Measurements from ENCODE around the gene CAMTA1. TPM values are rescaled to one million over a fixed set of nuclear protein-coding genes. Genes with fewer than 3 reads are reported as not detected.

CAMTA1 gene
- polyA plus RNA-seq, 1 donor (not counting 4 experiments of a cell fraction or from before 2014, with no cell fraction given), result 51.4 TPM

- Histone ChIP-seq H3K27me3 (ENCODE audit: control insufficient read depth, extremely low read depth, insufficient read depth, low read length) (peaks cover 19% of the 10 kb centered on the region), H3K4me2 (ENCODE audit: control insufficient read depth, extremely low read depth, insufficient read depth, low read depth, low read length) (no peak overlapping the region), H3K4me3 (ENCODE audit: control insufficient read depth in 2 of 3, extremely low read depth in 1 of 3, insufficient read depth in 2 of 3, low read depth in 1 of 3, low read length in 3 of 3) (no peak overlapping the region), H3K36me3 (ENCODE audit: control insufficient read depth in 2 of 2, extremely low read depth in 1 of 2, insufficient read depth in 2 of 2, low read length in 2 of 2) (no peaks in the 10 kb centered on the region), H3K9ac (ENCODE audit: control insufficient read depth, extremely low read depth, insufficient read depth, low read length) (no peak overlapping the region), H2AFZ (ENCODE audit: control insufficient read depth, low read length) (no peak overlapping the region), H3K27ac (ENCODE audit: control insufficient read depth, insufficient read depth, low read length) (no peak overlapping the region), H4K20me1 (ENCODE audit: control insufficient read depth, extremely low read depth, insufficient read depth, low read length) (no peaks in the 10 kb centered on the region), H3K4me1 (ENCODE audit: control insufficient read depth, extremely low read depth, insufficient read depth, low read length) (peaks cover under 1% of the 10 kb centered on the region), H3K79me2 (ENCODE audit: control insufficient read depth, insufficient read depth, low read length) (no peaks in the 10 kb centered on the region), H3K9me3 (ENCODE audit: control insufficient read depth, low read depth, low read length) (no peaks in the 10 kb centered on the region), H3K9me1 (ENCODE audit: control insufficient read depth, extremely low read depth, insufficient read depth, low read length) (no peaks in the 10 kb centered on the region)
- FAIRE-seq (no peak), DNase-seq (ENCODE audit: low read depth, low spot score) (no peak)
- no peak for TF ChIP-seq EZH2 (IDR thresholded peaks at IDR 0.05; ENCODE audit: low read length)
- TF ChIP-seq CTCF (optimal IDR thresholded peaks at IDR 0.05 in 1 of 3, IDR thresholded peaks at IDR 0.05 in 1 of 3, conservative IDR thresholded peaks at IDR 0.05 in 1 of 3; ENCODE audit: extremely low read depth in 1 of 3, insufficient read depth in 2 of 3, low read length in 3 of 3), result no peak
- dilution Hi-C loops (cut with MboI; ENCODE audit: extremely low pct_ligation_motif_present, low sequenced_read_pairs), result no loop called here
These were observed 865.5 kb downstream of the CAMTA1 start for GRCh38 chr1:7650801-7651200.

GRCh38 chr1:7651203-7651602, 865.9 kb downstream of the CAMTA1 start:
- H3K79me2 ChIP-seq (ENCODE audit: control insufficient read depth, insufficient read depth, low read length), result no peaks in the 10 kb centered on the region
- H3K36me3 ChIP-seq (ENCODE audit: control insufficient read depth in 2 of 2, extremely low read depth in 1 of 2, insufficient read depth in 2 of 2, low read length in 2 of 2), result no peaks in the 10 kb centered on the region
- no peak overlapping the region for H3K4me3 ChIP-seq (ENCODE audit: control insufficient read depth in 2 of 3, extremely low read depth in 1 of 3, insufficient read depth in 2 of 3, low read depth in 1 of 3, low read length in 3 of 3)
- no peaks in the 10 kb centered on the region for H4K20me1 ChIP-seq (ENCODE audit: control insufficient read depth, extremely low read depth, insufficient read depth, low read length)
- H3K9me3 ChIP-seq (ENCODE audit: control insufficient read depth, low read depth, low read length), result no peaks in the 10 kb centered on the region
- no peak for FAIRE-seq
- no peak overlapping the region for H3K9ac ChIP-seq (ENCODE audit: control insufficient read depth, extremely low read depth, insufficient read depth, low read length)
- peaks cover 19% of the 10 kb centered on the region for H3K27me3 ChIP-seq (ENCODE audit: control insufficient read depth, extremely low read depth, insufficient read depth, low read length)
- TF ChIP-seq CTCF (optimal IDR thresholded peaks at IDR 0.05 in 1 of 3, IDR thresholded peaks at IDR 0.05 in 1 of 3, conservative IDR thresholded peaks at IDR 0.05 in 1 of 3; ENCODE audit: extremely low read depth in 1 of 3, insufficient read depth in 2 of 3, low read length in 3 of 3) (no peak), EZH2 (IDR thresholded peaks at IDR 0.05; ENCODE audit: low read length) (no peak)
- dilution Hi-C loops (cut with MboI; ENCODE audit: extremely low pct_ligation_motif_present, low sequenced_read_pairs), result no loop called here
- H3K27ac ChIP-seq (ENCODE audit: control insufficient read depth, insufficient read depth, low read length), result no peak overlapping the region
- H3K9me1 ChIP-seq (ENCODE audit: control insufficient read depth, extremely low read depth, insufficient read depth, low read length), result no peaks in the 10 kb centered on the region
- no peak overlapping the region for H2AFZ ChIP-seq (ENCODE audit: control insufficient read depth, low read length)
- DNase-seq (ENCODE audit: low read depth, low spot score), result no peak
- H3K4me2 ChIP-seq (ENCODE audit: control insufficient read depth, extremely low read depth, insufficient read depth, low read depth, low read length), result no peak overlapping the region
- H3K4me1 ChIP-seq (ENCODE audit: control insufficient read depth, extremely low read depth, insufficient read depth, low read length), result no peaks in the 10 kb centered on the region

All from keratinocyte (primary cell).